ENCODE measurements around the gene NASP. TPM values are rescaled to one million over a fixed set of nuclear protein-coding genes. Genes with fewer than 3 reads are reported as not detected.

Gene NASP
- total RNA-seq, 1 donor from 2014 or later, result 455 TPM

DNA sequence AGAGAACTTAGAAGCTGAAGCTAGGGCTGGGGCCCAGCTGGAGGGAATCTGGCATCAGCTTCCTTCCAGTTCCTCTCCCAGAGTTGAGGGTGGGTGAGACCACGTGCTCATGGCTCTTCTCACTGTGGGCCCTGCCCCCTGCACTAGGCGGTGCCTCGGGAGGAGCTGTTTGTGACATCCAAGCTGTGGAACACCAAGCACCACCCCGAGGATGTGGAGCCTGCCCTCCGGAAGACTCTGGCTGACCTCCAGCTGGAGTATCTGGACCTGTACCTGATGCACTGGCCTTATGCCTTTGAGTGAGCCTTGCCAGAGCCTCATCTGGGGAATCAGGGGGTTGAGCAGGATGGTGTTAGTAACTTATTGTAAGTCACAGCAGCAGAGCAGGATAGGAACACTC, 17.1 kb upstream of the NASP start:
- Mint-ChIP-seq H3K36me3 (ENCODE audit: low read depth) (peaks cover 14% of the 10 kb centered on the region), H3K4me3 (no peak overlapping the region), H3K9me3 (no peaks in the 10 kb centered on the region), H3K27me3 (ENCODE audit: low read depth) (no peaks in the 10 kb centered on the region), H3K27ac (ENCODE audit: unreplicated experiment) (no peak overlapping the region), H3K4me1 (no peaks in the 10 kb centered on the region)
- DNase-seq (ENCODE audit: low read depth, low spot score), result no peak
- TF ChIP-seq, protein P1, sequence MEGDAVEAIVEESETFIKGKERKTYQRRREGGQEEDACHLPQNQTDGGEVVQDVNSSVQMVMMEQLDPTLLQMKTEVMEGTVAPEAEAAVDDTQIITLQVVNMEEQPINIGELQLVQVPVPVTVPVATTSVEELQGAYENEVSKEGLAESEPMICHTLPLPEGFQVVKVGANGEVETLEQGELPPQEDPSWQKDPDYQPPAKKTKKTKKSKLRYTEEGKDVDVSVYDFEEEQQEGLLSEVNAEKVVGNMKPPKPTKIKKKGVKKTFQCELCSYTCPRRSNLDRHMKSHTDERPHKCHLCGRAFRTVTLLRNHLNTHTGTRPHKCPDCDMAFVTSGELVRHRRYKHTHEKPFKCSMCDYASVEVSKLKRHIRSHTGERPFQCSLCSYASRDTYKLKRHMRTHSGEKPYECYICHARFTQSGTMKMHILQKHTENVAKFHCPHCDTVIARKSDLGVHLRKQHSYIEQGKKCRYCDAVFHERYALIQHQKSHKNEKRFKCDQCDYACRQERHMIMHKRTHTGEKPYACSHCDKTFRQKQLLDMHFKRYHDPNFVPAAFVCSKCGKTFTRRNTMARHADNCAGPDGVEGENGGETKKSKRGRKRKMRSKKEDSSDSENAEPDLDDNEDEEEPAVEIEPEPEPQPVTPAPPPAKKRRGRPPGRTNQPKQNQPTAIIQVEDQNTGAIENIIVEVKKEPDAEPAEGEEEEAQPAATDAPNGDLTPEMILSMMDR (conservative IDR thresholded peaks at IDR 0.05), result no peak

DNA sequence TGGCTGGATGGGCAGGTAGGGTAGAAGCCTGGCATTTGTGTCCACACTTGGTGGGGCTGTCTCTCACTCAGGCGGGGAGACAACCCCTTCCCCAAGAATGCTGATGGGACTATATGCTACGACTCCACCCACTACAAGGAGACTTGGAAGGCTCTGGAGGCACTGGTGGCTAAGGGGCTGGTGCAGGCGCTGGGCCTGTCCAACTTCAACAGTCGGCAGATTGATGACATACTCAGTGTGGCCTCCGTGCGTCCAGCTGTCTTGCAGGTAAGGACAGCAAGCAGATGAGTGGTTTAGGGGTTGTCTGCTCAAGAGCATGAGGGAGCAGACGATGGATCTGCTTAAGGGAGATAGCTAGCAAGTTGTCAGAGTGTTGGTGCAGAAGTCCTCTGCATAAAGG, 15.9 kb upstream of the NASP start:
- H3K36me3 Mint-ChIP-seq (ENCODE audit: low read depth), result peaks cover 11% of the 10 kb centered on the region
- peak overlapping the region; percentile 17 for H3K27ac Mint-ChIP-seq (ENCODE audit: unreplicated experiment)
- DNase-seq (ENCODE audit: low read depth, low spot score), result no peak
- H3K4me3 Mint-ChIP-seq, result no peak overlapping the region
- no peaks in the 10 kb centered on the region for H3K27me3 Mint-ChIP-seq (ENCODE audit: low read depth)
- H3K9me3 Mint-ChIP-seq, result no peaks in the 10 kb centered on the region
- peaks cover 2% of the 10 kb centered on the region for H3K4me1 Mint-ChIP-seq
- TF ChIP-seq, protein P1 (conservative IDR thresholded peaks at IDR 0.05), result no peak

DNA sequence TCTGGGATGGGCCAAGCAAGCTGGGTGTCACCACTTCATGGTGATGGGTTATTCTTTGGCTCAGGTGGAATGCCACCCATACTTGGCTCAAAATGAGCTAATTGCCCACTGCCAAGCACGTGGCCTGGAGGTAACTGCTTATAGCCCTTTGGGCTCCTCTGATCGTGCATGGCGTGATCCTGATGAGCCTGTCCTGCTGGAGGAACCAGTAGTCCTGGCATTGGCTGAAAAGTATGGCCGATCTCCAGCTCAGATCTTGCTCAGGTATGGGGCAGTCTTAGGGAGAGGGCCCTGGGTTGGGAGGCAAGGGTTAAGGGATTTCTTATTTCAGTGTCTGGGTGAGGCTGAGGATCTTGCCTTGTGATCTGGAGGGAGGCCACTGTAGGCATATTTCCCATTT, 15.4 kb upstream of the NASP start:
- TF ChIP-seq, protein P1 (conservative IDR thresholded peaks at IDR 0.05), result no peak
- H3K36me3 Mint-ChIP-seq (ENCODE audit: low read depth), result peaks cover 11% of the 10 kb centered on the region
- H3K4me3 Mint-ChIP-seq, result no peak overlapping the region
- H3K4me1 Mint-ChIP-seq, result peaks cover 4% of the 10 kb centered on the region
- DNase-seq (ENCODE audit: low read depth, low spot score), result no peak
- no peaks in the 10 kb centered on the region for H3K27me3 Mint-ChIP-seq (ENCODE audit: low read depth)
- no peaks in the 10 kb centered on the region for H3K9me3 Mint-ChIP-seq
- peak overlapping the region; percentile 19 for H3K27ac Mint-ChIP-seq (ENCODE audit: unreplicated experiment)

DNA sequence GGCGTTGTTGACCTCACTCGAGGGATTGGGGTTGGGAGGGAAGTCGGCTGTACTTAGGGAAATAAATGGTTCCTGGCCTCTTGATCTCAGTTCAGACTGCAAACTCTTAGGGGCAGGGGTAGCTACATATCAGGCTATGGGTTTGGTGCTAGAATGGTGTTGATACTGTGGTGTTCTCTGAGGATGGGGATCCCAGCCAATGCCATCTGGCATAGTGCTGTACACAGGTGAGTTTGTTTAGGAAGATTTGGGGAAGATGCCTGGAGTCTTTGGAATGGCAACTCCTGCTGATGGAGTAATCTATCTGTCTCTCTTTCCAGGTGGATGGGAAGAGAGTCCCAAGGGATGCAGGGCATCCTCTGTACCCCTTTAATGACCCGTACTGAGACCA, 14.3 kb upstream of the NASP start:
- TF ChIP-seq, protein P1 (conservative IDR thresholded peaks at IDR 0.05), result no peak
- H3K27me3 Mint-ChIP-seq (ENCODE audit: low read depth), result no peaks in the 10 kb centered on the region
- H3K36me3 Mint-ChIP-seq (ENCODE audit: low read depth), result peaks cover 7% of the 10 kb centered on the region
- no peaks in the 10 kb centered on the region for H3K9me3 Mint-ChIP-seq
- no peak overlapping the region for H3K4me3 Mint-ChIP-seq
- peaks cover 4% of the 10 kb centered on the region for H3K4me1 Mint-ChIP-seq
- H3K27ac Mint-ChIP-seq (ENCODE audit: unreplicated experiment), result no peak overlapping the region
- no peak for DNase-seq (ENCODE audit: low read depth, low spot score)

DNA sequence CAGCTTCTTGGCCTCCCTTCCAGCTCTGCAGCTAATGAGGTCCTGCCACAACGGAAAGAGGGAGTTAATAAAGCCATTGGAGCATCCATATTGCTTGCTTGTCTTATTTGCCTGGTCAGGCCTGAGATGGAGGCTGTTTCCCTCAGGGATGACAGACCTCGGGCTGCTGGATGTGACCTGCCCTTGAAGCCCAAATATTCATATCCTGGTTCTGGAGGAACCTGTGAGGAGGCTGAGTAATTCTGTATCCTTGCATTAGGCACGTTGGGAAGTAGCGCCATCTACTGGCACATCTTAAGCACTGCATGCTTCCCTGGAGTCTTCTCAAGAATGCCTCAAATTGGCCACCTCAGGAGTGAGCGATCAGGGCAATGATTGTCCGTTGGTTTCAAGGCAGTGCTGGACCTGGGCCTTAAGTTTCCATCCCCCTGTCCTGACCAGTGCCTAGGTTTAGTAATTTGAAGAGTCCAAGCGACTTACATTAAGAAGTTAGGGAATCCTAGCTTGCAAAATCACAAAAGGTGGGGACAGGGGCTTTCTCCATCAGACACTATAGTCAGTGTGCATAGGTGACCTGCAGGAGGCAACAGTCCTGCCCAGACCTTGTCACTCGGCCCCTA, 13.8 kb upstream of the NASP start:
- no peak overlapping the region for H3K27ac Mint-ChIP-seq (ENCODE audit: unreplicated experiment)
- peak; percentile 63 for DNase-seq (ENCODE audit: low read depth, low spot score)

More for the DNA sequence above, 13.8 kb upstream of the NASP start:
- Mint-ChIP-seq H3K4me3 (no peak overlapping the region), H3K9me3 (no peaks in the 10 kb centered on the region), H3K36me3 (ENCODE audit: low read depth) (peaks cover 7% of the 10 kb centered on the region), H3K27me3 (ENCODE audit: low read depth) (no peaks in the 10 kb centered on the region), H3K4me1 (peaks cover 4% of the 10 kb centered on the region)
- TF ChIP-seq, protein P1 (conservative IDR thresholded peaks at IDR 0.05), result peak; percentile 97
